GM18907 (cell line): Measurements from ENCODE around the gene EXTL1.

ENCODE experiments used
- ATAC-seq: cut with Tn5 transposase; IDR thresholded peaks from one replicate; pipeline ENCODE4 v1.9.1; 2021; ENCODE audit warnings: mild to moderate bottlenecking, moderate library complexity; ENCODE audit not compliant: unreplicated experiment

The EXTL1 gene

DNA sequence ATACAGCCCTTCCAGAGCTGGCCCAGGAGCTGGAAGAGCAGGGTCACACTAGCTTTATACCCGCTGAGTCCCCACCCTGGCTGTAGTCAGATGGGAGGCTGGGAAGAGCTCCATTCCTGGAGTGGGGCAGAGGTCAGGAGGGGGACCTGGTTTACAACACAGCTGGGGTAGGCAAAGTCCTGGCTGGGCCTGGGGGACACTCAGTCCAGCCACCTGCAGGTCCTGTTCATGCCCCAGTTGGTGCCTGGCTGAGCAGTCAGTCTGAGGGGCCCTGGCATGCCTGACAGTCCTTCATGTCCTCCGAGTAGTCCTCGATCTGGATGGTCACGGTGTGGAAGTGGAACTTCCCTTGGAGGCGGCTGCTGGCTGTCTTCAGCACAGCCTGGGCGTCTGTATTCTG, 17.3 kb downstream of the EXTL1 start:
- no peak for ATAC-seq

DNA sequence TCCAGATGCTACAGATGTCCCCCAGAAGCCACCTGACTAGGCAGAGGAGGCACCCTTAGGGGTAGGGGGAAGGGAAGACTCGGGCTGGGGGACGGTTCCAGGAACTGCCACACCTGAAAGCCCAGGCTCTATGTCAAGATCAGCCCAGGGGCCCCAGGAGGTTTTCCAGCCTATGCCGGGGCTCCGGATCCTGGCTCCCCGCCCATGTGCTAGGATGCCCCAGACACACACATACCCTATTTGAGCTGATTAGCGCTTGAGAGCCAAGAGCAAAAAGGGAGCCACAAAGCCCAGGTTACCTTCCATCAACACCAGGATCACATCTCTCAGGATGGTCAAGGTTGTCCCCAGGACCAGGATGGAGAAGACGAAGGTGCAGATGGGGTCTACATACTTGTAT, 19.8 kb downstream of the EXTL1 start:
- no peak for ATAC-seq

DNA sequence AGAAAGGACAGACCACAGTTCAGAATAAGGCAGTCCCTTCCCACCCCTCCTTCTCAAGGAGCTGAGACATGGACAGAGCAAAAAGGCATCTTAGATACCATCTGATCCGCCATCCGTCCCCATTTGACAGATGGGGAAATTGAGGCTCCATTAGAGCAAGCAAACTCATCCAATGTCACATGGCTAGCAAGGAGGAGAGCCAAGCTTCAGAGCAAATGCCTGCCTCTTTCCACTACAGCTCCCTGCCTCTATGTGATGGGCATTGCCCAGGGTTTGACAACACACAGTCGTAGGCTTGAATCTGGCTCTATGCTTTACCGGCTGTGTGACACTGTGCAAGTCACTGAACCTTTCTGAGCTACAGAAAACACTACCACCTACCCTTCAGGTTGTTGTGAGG, 20.4 kb downstream of the EXTL1 start:
- ATAC-seq = no peak

DNA sequence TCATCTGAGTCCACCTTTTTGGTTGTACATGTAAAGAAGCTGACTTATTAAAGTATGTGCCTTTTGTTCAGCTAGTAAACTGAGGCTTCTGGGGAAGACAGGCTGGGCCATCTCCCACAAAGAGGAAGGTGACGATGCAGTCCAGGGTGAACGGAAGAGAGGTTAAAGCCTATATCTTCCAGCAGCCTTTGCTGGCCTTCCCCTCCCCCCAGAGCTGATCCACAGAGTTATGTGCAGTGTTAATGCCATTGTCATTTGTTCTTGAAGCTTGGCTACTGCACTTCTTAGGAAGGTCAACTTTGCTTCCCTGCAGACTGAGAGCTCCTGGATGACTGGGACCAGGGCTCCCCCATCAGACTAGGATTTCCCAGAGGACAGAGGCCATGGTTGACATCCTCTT, 22.2 kb downstream of the EXTL1 start:
- no peak for ATAC-seq

DNA sequence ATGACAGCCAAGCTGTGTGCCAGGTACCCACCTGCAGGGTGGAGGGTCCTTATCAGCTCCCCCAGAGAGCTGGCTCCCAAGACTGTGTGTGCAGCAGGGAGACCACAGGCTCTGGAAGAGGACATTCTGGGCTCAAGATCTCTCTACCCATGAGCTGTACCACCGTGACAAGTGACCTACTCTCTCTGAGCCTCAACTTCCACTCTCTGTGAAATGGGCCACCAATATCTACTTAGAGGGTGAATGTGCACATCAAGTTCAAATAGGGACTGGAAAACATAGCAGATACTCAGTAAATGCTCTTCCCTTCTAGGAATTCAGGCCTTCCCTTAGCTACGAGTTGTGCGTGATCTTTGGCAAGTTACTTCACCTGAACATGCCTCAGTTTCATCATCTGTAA, 22.8 kb downstream of the EXTL1 start:
- ATAC-seq = no peak

DNA sequence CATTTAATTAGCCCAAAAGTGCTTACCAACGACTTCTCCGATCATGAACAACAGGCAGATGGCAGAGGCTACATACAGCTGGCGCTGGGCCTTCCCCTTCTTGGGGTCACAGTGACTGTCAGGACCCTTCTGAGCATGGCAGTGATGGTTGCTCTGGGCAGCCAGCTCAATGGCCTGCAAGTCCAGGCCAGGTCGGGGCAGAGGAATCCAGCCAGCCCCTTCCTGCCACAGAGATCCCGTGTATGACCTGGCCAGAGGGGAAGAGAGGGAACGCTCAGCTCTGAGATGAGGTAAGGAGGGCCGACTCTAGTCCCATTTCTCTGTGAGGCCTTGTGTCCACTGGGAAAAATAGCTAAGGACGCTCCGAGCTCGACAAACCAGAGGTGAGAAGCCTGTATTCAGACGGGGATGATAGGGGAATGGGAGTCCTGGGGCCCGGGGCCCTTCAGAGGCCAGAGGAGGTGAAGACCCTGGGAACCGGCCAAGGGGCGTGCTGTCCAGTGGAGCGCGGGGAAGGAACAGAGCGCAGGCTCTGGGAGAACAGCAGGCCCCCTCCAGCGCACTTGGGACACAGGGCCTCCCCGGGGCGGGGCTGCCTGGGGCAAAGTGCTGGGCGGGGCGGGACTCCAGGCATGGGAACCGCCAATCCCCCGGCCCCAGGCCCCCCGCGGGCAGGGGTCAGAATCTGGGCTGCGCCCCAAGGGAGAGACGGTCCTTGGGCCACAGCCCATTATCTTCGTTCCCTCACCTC, 23.6 kb downstream of the EXTL1 start:
- no peak for ATAC-seq

DNA sequence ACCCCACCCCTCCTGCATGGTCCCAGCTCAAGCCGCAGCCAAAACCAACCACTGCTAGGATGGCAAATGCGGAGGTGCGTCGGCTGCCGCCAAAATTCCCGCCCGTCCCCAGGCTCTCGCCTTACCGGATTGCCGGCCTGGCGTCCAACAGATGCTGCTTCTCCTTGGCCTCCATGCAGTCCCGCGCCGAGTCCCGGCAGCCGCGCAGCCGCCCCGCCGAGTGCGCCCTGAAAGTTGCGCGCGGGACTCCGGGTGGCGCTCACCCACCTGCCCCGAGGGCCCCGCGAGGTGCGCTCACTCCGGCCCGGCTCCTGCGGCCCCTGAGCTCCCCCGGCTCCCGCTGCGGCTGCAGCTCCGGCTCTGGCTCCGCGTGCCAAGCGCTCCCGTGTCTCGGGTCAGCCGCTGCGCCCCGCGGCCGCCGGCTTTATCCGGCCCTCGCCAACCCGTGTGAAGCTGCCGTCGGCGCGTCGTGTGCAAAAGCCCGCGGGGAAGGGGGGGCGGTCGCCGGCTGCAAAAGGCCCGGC, 24.2 kb downstream of the EXTL1 start, which contains the start of gene SLC30A2:
Gene SLC30A2 (minus strand): TSS at position 397 of the 524 bp plus-strand sequence. CDS start 222 bp downstream, at position 175.
- ATAC-seq = no peak

DNA sequence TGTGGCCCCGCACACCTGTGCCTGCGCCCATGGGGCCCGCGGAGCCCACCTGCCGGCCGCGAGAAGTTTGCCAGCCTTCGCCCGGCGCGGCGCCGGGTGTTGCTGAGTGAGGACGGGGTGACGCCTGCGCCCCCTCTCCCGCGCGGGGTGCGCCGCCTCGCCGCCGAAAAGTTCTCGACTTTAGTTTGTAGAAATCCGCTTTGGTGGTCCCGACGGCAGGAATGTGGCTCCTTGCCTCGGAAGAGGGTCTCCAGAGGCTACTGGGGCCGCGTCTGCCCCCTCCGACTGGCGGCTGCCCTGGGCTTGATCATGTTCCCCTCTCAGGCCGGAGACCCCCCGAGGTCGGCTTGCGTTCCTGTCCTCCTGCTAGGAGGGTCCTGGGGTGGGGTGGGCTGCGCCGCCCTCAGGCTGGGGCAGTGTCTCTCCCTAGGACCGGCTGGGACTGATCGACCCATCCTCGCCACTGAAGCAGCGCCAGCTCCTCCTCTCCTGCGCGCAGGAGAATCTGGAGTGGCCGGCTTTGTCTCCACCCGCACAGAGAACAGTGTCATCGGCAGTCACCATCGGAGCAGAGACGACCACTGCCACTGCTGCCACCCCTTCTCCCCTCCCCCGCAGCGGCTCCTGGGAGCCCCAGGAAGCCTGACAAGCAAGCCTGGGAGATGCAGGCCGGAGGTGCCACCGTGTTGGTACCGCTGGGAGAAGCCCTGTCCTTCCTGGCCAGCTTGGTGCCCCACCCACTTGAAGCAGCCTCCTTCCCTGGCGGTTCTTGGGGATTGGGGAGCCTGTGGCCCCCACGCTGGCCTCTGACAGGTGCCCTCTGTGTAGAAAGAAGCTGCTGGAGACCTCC, 24.9 kb downstream of the EXTL1 start:
- no peak for ATAC-seq

DNA sequence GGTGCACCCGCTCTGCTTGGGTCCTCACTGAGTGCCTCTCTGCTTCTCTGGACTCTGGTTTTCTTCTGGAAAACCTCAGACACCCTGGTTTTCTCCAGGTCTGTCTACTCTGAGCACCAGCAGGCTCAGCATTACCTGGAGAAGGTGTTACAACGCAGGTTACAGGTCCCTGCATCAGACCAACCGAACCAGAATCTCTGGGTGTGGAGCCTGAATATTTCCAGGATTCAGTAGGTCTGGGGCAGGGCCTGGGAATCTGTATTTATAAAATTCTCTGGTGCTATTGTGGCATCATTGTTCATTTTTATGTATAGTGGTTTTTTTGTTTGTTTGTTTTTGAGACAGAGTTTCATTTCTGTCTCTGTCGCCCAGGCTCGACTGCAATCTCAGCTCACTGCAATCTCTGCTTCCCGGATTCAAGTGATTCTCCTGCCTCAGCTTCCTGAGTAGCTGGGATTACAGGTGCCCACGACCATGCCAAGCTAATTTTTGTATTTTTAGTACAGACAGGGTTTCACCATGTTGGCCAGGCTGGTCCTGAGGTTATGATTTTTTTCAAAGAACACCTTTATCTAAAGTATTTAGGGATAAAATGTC, 25.8 kb downstream of the EXTL1 start:
- ATAC-seq = no peak

DNA sequence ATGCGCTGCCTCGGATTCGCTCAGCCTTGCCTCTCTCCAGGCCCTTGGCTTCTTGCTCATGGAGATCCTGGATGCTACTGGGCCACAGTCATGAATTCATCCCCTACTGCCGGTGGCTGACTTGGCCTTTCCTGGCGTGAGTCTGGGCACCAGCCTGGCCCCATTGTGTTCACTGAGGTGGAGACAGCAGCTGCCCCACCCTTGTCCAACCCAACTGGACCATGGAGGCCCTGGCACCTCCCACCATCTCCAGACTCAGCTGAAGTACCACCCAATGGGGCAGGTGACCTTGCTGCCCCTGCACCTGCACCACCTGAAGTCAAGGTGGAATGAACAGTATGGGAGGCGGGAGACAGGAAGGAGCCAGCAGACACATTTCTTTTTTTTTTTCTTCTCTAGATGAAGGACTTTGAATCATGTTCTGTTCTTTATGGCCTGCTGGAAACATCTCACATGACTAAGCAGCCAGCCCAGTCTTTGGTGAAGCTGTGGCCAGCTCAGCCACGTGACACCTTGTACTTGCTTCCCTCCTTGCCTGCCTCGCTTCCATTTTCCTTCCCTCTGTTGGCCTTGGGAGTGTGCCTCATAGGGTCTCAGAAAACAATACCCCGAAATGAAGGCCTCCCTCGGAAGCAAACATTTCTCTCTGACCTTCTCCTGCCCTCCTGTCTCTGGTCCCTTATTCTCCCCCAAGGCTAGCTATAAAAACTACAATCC, 28.1 kb downstream of the EXTL1 start:
- ATAC-seq = no peak

DNA sequence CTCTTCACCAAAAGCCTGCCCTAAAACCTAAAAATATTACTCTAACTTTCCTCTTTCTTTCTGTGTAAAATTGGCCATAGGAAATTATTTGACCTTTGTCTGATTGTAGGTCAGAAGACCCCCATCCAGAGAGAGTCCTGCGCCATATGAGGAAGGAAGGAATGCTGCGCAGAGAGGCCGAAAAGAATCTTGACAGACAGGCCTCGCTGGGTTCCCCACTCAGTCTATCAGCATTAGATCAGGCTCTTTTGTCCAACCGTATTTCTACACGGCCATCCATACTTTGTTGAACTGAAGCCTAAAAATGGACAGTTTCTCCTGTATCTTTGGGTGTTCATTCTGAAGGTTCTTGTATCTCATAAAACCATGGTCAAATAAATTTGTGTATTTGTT, 28.7 kb downstream of the EXTL1 start:
- no peak for ATAC-seq

DNA sequence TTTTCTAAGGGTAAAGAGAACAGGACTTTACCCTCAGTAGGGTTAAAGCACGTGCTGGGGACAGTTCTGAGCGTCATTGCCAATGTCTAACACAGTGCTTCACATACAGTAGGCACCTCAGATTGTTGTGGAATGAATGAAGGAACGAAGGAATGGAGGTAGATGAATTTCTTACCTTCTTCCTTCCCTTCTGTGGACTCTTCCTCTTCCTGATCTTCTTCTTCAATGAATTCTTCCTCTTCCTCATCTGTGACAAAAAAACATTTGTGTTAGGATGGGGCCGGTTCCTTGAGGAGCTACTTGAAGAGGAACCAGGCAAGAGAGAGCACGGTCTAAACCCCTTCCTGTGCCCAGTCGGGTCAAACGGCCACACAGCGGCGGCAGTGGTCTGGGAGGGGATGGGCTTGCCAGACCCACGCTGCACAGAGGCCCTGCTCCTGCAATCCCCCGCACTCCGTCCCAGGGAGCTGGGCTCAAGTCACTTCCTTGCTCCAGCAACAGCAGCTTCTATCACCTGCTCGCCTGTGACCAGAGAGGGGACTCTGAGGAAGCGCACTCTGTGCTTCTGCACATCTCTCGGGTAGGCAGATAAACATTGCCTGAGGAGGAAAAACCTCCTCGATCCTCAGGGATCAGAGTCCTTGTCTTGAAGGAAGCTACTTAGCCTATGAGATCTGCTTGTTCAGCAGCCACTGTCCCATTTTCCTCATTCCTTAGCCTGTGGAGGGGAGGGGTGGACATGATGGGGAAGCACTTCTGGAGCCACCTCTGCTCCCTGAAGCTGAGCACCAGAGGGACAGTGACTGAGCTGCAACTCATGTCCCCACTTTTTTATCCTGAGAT, 32.4 kb downstream of the EXTL1 start:
- ATAC-seq = no peak

DNA sequence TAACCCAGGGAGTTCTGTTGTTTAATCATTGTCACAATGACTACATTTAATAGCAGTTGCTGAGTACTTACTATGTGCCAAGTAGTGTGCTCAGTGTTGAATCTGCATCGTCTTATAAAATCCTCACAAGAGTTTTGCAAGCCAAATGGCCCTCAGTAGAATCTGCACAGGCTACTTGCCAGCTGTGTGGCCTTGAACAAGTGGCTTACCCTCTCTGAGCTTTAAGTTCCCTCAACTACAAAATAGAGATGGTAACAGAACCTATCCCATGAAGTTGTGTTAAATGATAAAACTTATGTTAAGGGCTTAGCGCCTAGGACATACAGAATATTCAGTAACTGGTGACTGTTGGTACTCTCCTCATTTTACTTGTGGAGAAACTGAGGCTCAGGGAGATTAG, 33.5 kb downstream of the EXTL1 start:
- ATAC-seq = no peak

DNA sequence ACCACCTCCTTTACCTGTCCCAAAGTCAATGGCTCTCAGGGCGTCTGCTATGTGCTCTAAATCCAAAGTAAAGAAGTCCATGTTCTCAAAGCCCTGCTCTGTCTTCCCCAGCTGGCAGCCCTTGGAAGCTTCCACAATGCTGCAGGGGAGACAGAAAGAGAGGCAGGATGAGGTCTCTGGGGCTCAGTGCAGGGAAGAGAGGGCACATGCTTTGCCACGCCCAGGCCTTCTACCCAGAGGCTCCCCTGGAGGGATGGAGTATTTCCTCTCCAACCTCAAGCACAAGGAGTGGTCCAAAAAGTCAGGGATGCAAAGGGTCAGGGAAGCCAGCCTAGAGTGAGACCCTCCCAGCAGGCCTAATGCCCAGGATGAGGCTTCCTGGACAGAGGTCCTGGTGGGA, 35.6 kb downstream of the EXTL1 start:
- ATAC-seq = no peak

DNA sequence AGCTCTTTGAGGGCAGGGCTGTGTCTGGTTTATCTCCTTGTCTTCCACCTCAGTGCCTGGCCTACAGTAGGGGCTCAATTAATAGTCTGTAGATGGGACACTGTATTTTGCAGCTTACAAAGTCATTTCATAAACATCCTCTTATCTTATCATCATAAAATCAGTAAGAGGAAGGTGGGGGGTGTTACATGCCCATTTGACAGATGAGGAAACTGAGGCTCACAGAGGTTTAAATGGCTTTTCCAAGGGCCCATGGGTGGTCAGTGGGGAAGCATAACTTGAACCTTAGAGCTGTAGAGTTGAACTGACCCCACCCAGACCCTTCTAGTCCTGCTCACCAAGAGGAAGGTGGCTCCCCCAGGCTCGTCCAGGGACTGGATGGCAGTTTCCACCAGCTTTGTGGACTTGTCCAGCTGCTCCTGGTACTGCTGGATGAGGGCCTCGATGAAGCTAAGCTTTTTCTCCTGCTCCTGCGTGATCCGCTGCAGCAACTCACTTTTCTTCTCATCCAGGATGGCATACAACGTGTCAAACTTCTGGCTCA, 36.5 kb downstream of the EXTL1 start:
- ATAC-seq = no peak

DNA sequence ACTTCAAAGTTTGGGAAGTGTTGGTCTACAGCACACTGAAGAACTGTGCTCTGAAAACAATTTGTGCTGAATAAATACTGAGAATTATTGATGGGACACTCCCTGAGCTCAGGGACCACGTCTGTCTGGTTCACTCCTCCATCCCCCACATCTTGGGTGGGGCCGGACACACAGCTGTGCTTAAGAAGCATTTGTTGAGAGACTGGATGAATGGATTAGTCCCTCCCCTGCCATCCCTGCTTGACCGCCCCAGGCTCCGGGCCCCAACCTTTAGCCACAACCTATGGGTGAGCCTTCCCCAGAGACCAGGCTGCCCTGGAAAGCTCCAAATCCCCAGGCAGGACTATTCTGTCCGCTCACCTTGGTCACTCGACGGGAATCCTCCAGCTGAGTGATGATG, 38.3 kb downstream of the EXTL1 start:
- ATAC-seq = no peak

DNA sequence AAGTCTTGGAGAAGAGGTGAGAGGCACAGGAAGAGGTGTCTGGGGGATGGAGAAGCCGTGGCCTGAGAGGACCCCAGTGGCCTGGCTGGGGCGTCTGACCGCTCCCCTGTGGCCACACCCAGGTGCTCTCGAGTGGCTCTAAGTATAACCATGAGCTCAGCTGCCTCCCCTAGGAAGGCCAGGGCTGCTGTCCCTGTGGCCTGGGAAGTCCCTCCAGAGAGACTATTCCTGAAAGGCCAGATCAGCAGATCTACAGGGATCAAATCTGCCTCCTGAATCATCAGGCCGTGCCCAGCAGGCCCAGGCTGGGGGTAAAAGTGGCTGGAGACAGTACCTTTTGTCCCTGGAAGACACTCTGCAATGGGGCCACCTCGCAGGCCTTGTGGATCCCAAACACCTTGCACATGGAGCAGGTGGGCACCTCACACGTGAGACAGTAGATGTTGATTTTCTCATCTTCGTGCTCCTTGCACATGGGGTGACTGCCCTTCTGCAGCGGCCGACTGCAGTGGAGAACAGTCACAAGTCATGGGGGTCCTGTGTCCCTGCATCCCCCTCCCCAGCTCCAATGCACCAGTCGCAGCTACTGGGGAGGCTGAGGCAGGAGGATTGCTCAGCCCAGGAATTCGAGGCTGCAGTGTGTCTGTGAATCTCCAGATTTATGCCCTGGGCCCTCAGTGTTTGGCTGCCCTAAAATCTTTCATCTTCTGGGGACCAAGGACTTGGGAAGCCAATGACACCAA, 39.4 kb downstream of the EXTL1 start:
- ATAC-seq = no peak

DNA sequence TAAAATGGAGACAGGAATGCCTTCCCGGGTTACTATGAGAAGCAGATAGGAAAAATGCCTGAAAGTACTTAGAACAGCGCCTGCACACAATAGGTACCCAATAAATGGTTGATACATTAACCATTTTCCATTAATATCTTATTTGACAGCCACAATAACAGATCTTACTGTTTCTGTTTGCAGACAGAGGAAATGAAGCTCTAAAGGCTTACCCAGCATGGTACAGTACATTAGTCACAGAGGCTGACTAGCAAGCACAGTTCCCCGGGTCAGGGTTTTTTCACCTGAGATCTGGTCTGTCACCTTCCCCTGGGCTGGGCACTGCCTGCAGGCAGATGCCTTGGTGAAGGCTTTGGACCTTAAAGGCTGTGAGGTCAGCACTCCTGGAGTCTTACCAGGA, 43.0 kb downstream of the EXTL1 start:
- no peak for ATAC-seq

DNA sequence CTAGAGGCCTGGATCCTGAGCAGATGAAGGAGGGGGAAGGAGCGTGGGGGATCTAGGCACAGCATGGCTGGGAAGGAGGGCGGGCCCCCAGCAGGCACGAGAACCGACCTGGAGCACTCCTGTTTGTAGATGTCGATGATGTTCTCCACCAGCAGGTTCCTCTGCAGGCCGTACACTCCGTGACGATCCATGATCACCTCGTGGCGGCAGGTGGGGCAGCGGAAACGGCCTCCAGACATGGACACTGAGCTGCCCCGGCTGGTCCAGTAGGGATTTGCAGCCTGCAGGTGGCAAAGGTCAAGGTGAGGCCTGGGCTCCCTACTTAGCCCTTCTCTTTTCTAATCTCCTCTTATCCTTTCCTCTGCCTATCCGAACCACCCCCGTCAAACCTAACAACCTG, 44.6 kb downstream of the EXTL1 start:
- no peak for ATAC-seq
